Sciatic nerve (tissue), 2 donors: ENCODE results near the gene TXNL4A. TPM values are rescaled to one million over a fixed set of nuclear protein-coding genes. Genes with fewer than 3 reads are reported as not detected.
A peak's percentile ranks its signal among the peaks of the same experiment; 100 is the strongest.

ENCODE experiments used
- ATAC-seq: fragments of 200-7000 bp; cut with Tn5 transposase; one replicate; pipeline ENCODE4 v1.9.1; 2020; ENCODE audit warnings: mild to moderate bottlenecking, moderate library complexity
- DNase-seq: peaks from one replicate; pipeline ENCODE4 v3.0.0-alpha.2; 2020; ENCODE audit warnings: low spot score
- intact Hi-C: fragments of 100-400 bp; cut with DNase I; formaldehyde crosslinking; loops from one replicate; pipeline ENCODE4 v1.14.2; 2022
- total RNA-seq: library from RNA; stranded (reverse); fragmentation: NEBNext Ultra II Directional; extraction: Animal tissue kit (Norgen Biotek cat#: 25700); gene quantifications from one replicate; pipeline ENCODE4 v1.2.1, GENCODE V29; 2021
- donor health status: DM: no; HTN: no; CAD: no.
- donor health status: DM: no; HTN: no; CAD: no.

Gene TXNL4A
- total RNA-seq, 1 donor from 2014 or later: 71.7 TPM

GRCh38 chr18:79941473-79942119, 46.8 kb downstream of the TXNL4A start:
- intact Hi-C loops: no loop called here
- peak; percentile 42 for DNase-seq
- peak; percentile 68 for ATAC-seq

GRCh38 chr18:79940814-79941472, 47.4 kb downstream of the TXNL4A start:
- ATAC-seq (no peak), DNase-seq (peak; percentile 56)
- intact Hi-C loops: no loop called here

GRCh38 chr18:79940126-79940813, 48.1 kb downstream of the TXNL4A start:
- ATAC-seq: no peak
- intact Hi-C loops: no loop called here
- DNase-seq: peak; percentile 28

- ATAC-seq (peak; percentile 22), DNase-seq (no peak)
- intact Hi-C loops: no loop called here
Observed at GRCh38 chr18:79939096-79939495, 49.3 kb downstream of the TXNL4A start.

GRCh38 chr18:79938196-79938595, 50.2 kb downstream of the TXNL4A start:
- intact Hi-C loops: no loop called here
- DNase-seq: peak; percentile 40
- ATAC-seq: no peak

- intact Hi-C loops: no loop called here
Observed at GRCh38 chr18:79937103-79937860, 51.1 kb downstream of the TXNL4A start.

GRCh38 chr18:79936641-79937040, 51.7 kb downstream of the TXNL4A start:
- ATAC-seq (no peak), DNase-seq (peak; percentile 49)
- intact Hi-C loops: no loop called here

More at GRCh38 chr18:79937103-79937860, 51.1 kb downstream of the TXNL4A start:
- DNase-seq (peak; percentile 35), ATAC-seq (no peak)

GRCh38 chr18:79935925-79936324, 52.4 kb downstream of the TXNL4A start:
- peak; percentile 33 for DNase-seq
- intact Hi-C loops: no loop called here
- no peak for ATAC-seq

GRCh38 chr18:79935499-79935898, 52.9 kb downstream of the TXNL4A start:
- intact Hi-C loops: no loop called here

GRCh38 chr18:79935098-79935480, 53.3 kb downstream of the TXNL4A start:
- DNase-seq (peak; percentile 31), ATAC-seq (no peak)
- intact Hi-C loops: no loop called here

More at GRCh38 chr18:79935499-79935898, 52.9 kb downstream of the TXNL4A start:
- ATAC-seq: no peak
- DNase-seq: peak; percentile 32

GRCh38 chr18:79934311-79935097, 53.9 kb downstream of the TXNL4A start:
- intact Hi-C loops: no loop called here
- peak; percentile 23 for ATAC-seq
- peak; percentile 56 for DNase-seq

GRCh38 chr18:79933765-79934164, 54.6 kb downstream of the TXNL4A start:
- peak; percentile 55 for DNase-seq
- intact Hi-C loops: no loop called here
- ATAC-seq: no peak

GRCh38 chr18:79932907-79933306, 55.5 kb downstream of the TXNL4A start:
- intact Hi-C loops: no loop called here
- ATAC-seq: no peak
- DNase-seq: no peak

GRCh38 chr18:79931475-79931874, 56.9 kb downstream of the TXNL4A start:
- intact Hi-C loops: no loop called here

GRCh38 chr18:79930020-79930642, 58.2 kb downstream of the TXNL4A start:
- intact Hi-C loops: no loop called here
- no peak for ATAC-seq
- no peak for DNase-seq

More at GRCh38 chr18:79931475-79931874, 56.9 kb downstream of the TXNL4A start:
- DNase-seq: no peak
- ATAC-seq: no peak

GRCh38 chr18:79928563-79928960, 59.8 kb downstream of the TXNL4A start:
- intact Hi-C loops: no loop called here
- ATAC-seq (no peak), DNase-seq (peak; percentile 38)

GRCh38 chr18:79927607-79928562, 60.5 kb downstream of the TXNL4A start:
- intact Hi-C loops: no loop called here
- peak; percentile 50 for DNase-seq
- ATAC-seq: no peak
